GM12875 (cell line): ENCODE measurements around the gene CCDC187.
"Not testable (repeated sequence)": the region's sequence is repeated elsewhere in the genome, so short reads cannot be mapped to it uniquely, and the experiment has no call there.

Experiments used
- H3K4me3 ChIP-seq: one replicate; pipeline ENCODE4 v1.5.1; 2011; ENCODE audit warnings: low read depth, low read length, control low read depth
- CTCF ChIP-seq: IDR thresholded peaks from 2 replicates; pipeline ENCODE4 v1.5.1; 2011; ENCODE audit warnings: low read depth, mild to moderate bottlenecking, control low read depth, inconsistent platforms, low read length, moderate library complexity, borderline replicate concordance; ENCODE audit not compliant: insufficient read depth

CCDC187 gene

GRCh38 chr9:136303825-136304416 is at the start of gene CCDC187:
TSS of gene CCDC187 (minus strand) at chr9:136304094. CDS start at chr9:136303830, 264 bp downstream.
- no peak for TF ChIP-seq CTCF
- no peak within 1 kb of the TSS for H3K4me3 ChIP-seq

- no peak overlapping the region for H3K4me3 ChIP-seq
- no peak for TF ChIP-seq CTCF
These were observed 49.2 kb upstream of the CCDC187 start for GRCh38 chr9:136353088-136353487.

- no peak for TF ChIP-seq CTCF
- H3K4me3 ChIP-seq: no peak overlapping the region
These were observed 48.8 kb upstream of the CCDC187 start for GRCh38 chr9:136352682-136353081.

GRCh38 chr9:136351868-136352267 is 48.0 kb upstream of the CCDC187 start:
- not testable (repeated sequence) for H3K4me3 ChIP-seq

- no peak for TF ChIP-seq CTCF
- no peak overlapping the region for H3K4me3 ChIP-seq
These were observed 47.4 kb upstream of the CCDC187 start for GRCh38 chr9:136351252-136351800.

- TF ChIP-seq CTCF: no peak
- H3K4me3 ChIP-seq: no peak overlapping the region
These were observed 45.7 kb upstream of the CCDC187 start for GRCh38 chr9:136349546-136349945.

GRCh38 chr9:136348691-136349090 is 44.8 kb upstream of the CCDC187 start:
- TF ChIP-seq CTCF: no peak

More at GRCh38 chr9:136348691-136349090, 44.8 kb upstream of the CCDC187 start:
- no peak overlapping the region for H3K4me3 ChIP-seq
